ENCODE data around the gene SCARB1. TPM values are rescaled to one million over a fixed set of nuclear protein-coding genes. Genes with fewer than 3 reads are reported as not detected.

SCARB1 gene
- total and polyA plus RNA-seq, 9 of the 15 experiments (the other 6 are each of a cell fraction or from before 2014, with no cell fraction given), result 0.56 to 157 (median 52.8) TPM

- ATAC-seq (no peak), FAIRE-seq (no peak), DNase-seq (ENCODE audit: extremely low read depth in 1 of 4, low spot score in 3 of 4) (no peak)
- no peaks in the 10 kb centered on the region for H3K9me1 ChIP-seq (ENCODE audit: control insufficient read depth, insufficient read depth, low read length)
- no peak overlapping the region for H3K27ac ChIP-seq (ENCODE audit: extremely low read depth, low read depth, low read length)
- no peaks in the 10 kb centered on the region for H3K9me3 ChIP-seq (replicated peaks; ENCODE audit: control insufficient read depth, insufficient read depth, low read depth, low read length)
- no peak overlapping the region for H3K9ac ChIP-seq (ENCODE audit: insufficient read depth in 1 of 2, low read depth in 2 of 2, low read length in 2 of 2)
- H3K79me2 ChIP-seq (ENCODE audit: control insufficient read depth, insufficient read depth, low read length), result no peaks in the 10 kb centered on the region
- no peaks in the 10 kb centered on the region for H4K20me1 ChIP-seq (replicated peaks; ENCODE audit: control insufficient read depth, insufficient read depth, low read length)
- peaks cover 9 to 14% of the 10 kb centered on the region in 2 experiments; a peak in 4 of 5 replicates for H3K4me1 ChIP-seq (replicated peaks in 1 of 2; ENCODE audit: control insufficient read depth in 2 of 2, insufficient read depth in 2 of 2, low read length in 2 of 2)
- no peak overlapping the region for H3K4me2 ChIP-seq (ENCODE audit: insufficient read depth, low read length)
- H3K4me3 ChIP-seq, result no peak overlapping the region
- H2AFZ ChIP-seq (ENCODE audit: low read depth, low read length), result no peak overlapping the region
- BruUV-seq (replicated peaks), result no TSS peak
- H3K36me3 ChIP-seq (ENCODE audit: control insufficient read depth, insufficient read depth, low read length), result no peaks in the 10 kb centered on the region
- H3K27me3 ChIP-seq (ENCODE audit: control insufficient read depth in 2 of 2, insufficient read depth in 2 of 2, low read length in 2 of 2), result peaks cover 0 to 8% of the 10 kb centered on the region in 2 experiments; a peak in 2 of 5 replicates
- TF ChIP-seq ILK (tag; IDR thresholded peaks at IDR 0.05; ENCODE audit: borderline replicate concordance, low read depth) (no peak), NFIX (CRISPR knock-in tag; IDR thresholded peaks at IDR 0.05; ENCODE audit: low read depth) (0 out of 2 replicates have a peak, but pooled peaks have one; percentile 14), NFIC (IDR thresholded peaks at IDR 0.05) (peak; percentile 84)
- 24% methylated on average over 3 of the region's 3 CpGs for WGBS (ENCODE audit: insufficient coverage, low coverage, missing lambda C conversion rate)
- in situ Hi-C loops (cut with MboI), result no loop called here
- intact Hi-C loops (cut with micrococcal nuclease), result no loop called here
- POLR2A ChIA-PET, result interaction anchor here (0.6 to 0.9 kb wide), 2 partner anchors 10 to 1161 kb away, joined by 3 to 4 read pairs; no protein-coding TSS in a partner anchor
- CTCF ChIA-PET (ENCODE audit: low intra/inter-chr PET ratio), result no interaction called here
These were observed 133.2 kb downstream of the SCARB1 start for GRCh38 chr12:124730455-124730932.

- intact Hi-C loops (cut with micrococcal nuclease), result no loop called here
- no peak for TF ChIP-seq PHB2 (IDR thresholded peaks at IDR 0.05; ENCODE audit: low read depth)
- no peak for TF ChIP-seq CBX8 (IDR thresholded peaks at IDR 0.05; ENCODE audit: borderline replicate concordance, extremely low read depth, low read depth, low read length, poor library complexity, severe bottlenecking)
- no peak for TF ChIP-seq TFAM (CRISPR knock-in tag; conservative IDR thresholded peaks at IDR 0.05)
- no peak for TF ChIP-seq BHLHE40 (IDR thresholded peaks at IDR 0.05; ENCODE audit: low read length)
- no peak for TF ChIP-seq NR3C1 (CRISPR knock-in tag; IDR thresholded peaks at IDR 0.05)
- TF ChIP-seq ID3 (CRISPR knock-in tag; IDR thresholded peaks at IDR 0.05), result no peak
- TF ChIP-seq ID3 (tag; IDR thresholded peaks at IDR 0.05), result no peak
- TF ChIP-seq RBFOX2 (IDR thresholded peaks at IDR 0.05; ENCODE audit: low read depth, low read length), result no peak
- TF ChIP-seq MAX (CRISPR knock-in tag; IDR thresholded peaks at IDR 0.05), result no peak
- TF ChIP-seq ZNF316 (IDR thresholded peaks at IDR 0.05), result 0 out of 2 replicates have a peak, but pooled peaks have one; percentile 18
- no peak for TF ChIP-seq SMC3 (conservative IDR thresholded peaks at IDR 0.05; ENCODE audit: insufficient read depth, low read depth, low read length)
- TF ChIP-seq TAF7 (tag; IDR thresholded peaks at IDR 0.05), result no peak
These were observed 135.7 kb downstream of the SCARB1 start for GRCh38 chr12:124727922-124728321.

More at GRCh38 chr12:124727922-124728321, 135.7 kb downstream of the SCARB1 start:
- Histone ChIP-seq H3K9me3 (replicated peaks; ENCODE audit: control insufficient read depth, insufficient read depth, low read depth, low read length) (no peaks in the 10 kb centered on the region), H3K4me2 (ENCODE audit: insufficient read depth, low read length) (no peak overlapping the region), H3K36me3 (ENCODE audit: control insufficient read depth, insufficient read depth, low read length) (no peaks in the 10 kb centered on the region), H3K79me2 (ENCODE audit: control insufficient read depth, insufficient read depth, low read length) (no peaks in the 10 kb centered on the region), H2AFZ (ENCODE audit: low read depth, low read length) (no peak overlapping the region), H3K4me3 (no peak overlapping the region), H3K27ac (ENCODE audit: extremely low read depth, low read depth, low read length) (no peak overlapping the region), H3K27me3 (ENCODE audit: control insufficient read depth in 2 of 2, insufficient read depth in 2 of 2, low read length in 2 of 2) (peaks cover 3 to 12% of the 10 kb centered on the region in 2 experiments; a peak in 2 of 5 replicates), H3K9me1 (ENCODE audit: control insufficient read depth, insufficient read depth, low read length) (no peaks in the 10 kb centered on the region), H3K9ac (ENCODE audit: insufficient read depth in 1 of 2, low read depth in 2 of 2, low read length in 2 of 2) (no peak overlapping the region), H4K20me1 (replicated peaks; ENCODE audit: control insufficient read depth, insufficient read depth, low read length) (no peaks in the 10 kb centered on the region), H3K4me1 (replicated peaks in 1 of 2; ENCODE audit: control insufficient read depth in 2 of 2, insufficient read depth in 2 of 2, low read length in 2 of 2) (peaks cover 0 to 4% of the 10 kb centered on the region in 2 experiments; a peak in 2 of 5 replicates)
- 50% methylated on average over 5 of the region's 10 CpGs for WGBS (ENCODE audit: insufficient coverage, low coverage, missing lambda C conversion rate)
- ChIA-PET POLR2A (no interaction called here), CTCF (ENCODE audit: low intra/inter-chr PET ratio) (interaction anchor here (0.6 kb wide), 1 partner anchor 46 kb away, joined by 3 read pairs; no protein-coding TSS in a partner anchor)
- in situ Hi-C loops (cut with MboI), result no loop called here
- FAIRE-seq (no peak), ATAC-seq (no peak), DNase-seq (ENCODE audit: extremely low read depth in 1 of 4, low spot score in 3 of 4) (no peak)
- BruUV-seq (replicated peaks), result no TSS peak
